Measurements from ENCODE around the gene PAQR5.
"Not testable (repeated sequence)": the region's sequence is repeated elsewhere in the genome, so short reads cannot be mapped to it uniquely, and the experiment has no call there.

Gene PAQR5

GRCh38 chr15:69299943-69300588, 1.4 kb downstream of the PAQR5 start:
- no peak overlapping the region for H3K4me3 ChIP-seq (ENCODE audit: low read length)
- TF ChIP-seq, protein P1, sequence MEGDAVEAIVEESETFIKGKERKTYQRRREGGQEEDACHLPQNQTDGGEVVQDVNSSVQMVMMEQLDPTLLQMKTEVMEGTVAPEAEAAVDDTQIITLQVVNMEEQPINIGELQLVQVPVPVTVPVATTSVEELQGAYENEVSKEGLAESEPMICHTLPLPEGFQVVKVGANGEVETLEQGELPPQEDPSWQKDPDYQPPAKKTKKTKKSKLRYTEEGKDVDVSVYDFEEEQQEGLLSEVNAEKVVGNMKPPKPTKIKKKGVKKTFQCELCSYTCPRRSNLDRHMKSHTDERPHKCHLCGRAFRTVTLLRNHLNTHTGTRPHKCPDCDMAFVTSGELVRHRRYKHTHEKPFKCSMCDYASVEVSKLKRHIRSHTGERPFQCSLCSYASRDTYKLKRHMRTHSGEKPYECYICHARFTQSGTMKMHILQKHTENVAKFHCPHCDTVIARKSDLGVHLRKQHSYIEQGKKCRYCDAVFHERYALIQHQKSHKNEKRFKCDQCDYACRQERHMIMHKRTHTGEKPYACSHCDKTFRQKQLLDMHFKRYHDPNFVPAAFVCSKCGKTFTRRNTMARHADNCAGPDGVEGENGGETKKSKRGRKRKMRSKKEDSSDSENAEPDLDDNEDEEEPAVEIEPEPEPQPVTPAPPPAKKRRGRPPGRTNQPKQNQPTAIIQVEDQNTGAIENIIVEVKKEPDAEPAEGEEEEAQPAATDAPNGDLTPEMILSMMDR (IDR thresholded peaks at IDR 0.05; ENCODE audit: insufficient read depth, low read depth, low read length, missing control alignments) = no peak
- DNase-seq (ENCODE audit: low read depth) = no peak

- not testable (repeated sequence) for H3K4me3 ChIP-seq (ENCODE audit: low read length); DNase-seq (ENCODE audit: low read depth)
Measured at GRCh38 chr15:69301101-69301500, 2.4 kb downstream of the PAQR5 start.

GRCh38 chr15:69302087-69302486, 3.4 kb downstream of the PAQR5 start:
- not testable (repeated sequence) for H3K4me3 ChIP-seq (ENCODE audit: low read length); DNase-seq (ENCODE audit: low read depth)

DNA sequence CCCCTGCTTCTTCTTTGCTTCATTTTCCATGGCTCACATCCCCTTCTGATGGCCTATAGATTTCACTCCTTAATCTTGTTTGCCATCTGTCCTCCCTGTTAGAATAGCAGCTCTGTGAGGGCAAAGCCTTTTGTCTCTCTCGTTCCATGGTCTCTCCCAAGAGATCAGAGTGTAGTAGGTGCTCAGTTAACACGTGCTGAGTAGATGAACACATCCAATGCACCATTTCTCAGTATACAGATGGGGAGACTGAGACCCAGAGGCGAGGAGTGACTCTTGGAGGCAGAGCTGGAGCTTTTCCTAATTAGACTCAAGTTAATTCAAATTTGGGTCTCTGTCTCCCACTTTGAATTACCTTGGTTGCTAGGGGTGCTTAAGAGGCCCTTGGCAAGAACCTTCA, 4.2 kb downstream of the PAQR5 start:
- DNase-seq (ENCODE audit: low read depth) = no peak
- TF ChIP-seq, protein P1 (IDR thresholded peaks at IDR 0.05; ENCODE audit: insufficient read depth, low read depth, low read length, missing control alignments) = no peak
- H3K4me3 ChIP-seq (ENCODE audit: low read length) = no peak overlapping the region

DNA sequence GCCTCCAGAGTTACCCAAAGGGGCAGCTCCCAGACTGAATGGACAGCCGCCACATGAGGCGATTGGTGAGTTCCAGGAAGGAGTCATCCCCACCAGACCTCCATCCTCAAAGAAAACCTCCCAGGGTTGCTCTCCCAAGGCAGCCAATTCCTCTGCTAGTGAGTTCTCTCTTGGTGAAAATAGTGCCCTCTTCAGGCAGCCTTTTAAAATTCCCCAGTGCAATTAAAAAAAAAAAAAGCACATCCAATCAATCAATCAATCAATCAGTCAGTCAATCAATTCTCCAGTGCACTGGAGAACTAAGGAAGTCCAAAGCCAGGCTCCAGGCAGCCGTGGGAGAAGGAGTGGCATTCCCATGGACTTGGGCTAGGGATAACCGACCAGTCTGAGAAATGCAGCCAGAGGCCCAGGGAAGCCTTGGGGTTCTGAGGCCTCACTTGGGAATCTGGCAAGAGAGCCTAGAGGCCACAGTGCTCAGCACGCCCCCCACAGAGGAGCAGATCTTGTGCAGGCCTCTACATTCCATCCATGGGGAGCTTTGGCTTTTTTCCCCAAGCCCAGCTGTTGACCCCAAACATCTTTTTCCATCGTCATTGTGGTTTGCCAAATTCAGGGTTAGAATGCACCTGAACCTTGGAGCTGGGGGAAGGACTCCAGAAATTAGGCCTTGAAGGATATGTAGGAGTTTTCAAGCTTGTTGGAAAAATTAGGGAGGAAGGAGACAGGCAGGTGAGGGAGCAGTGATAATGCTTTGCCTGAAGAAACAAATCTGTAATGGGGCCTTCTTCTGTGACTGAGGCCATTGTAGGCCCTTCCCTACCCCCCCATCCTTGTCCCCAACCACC, 4.8 kb downstream of the PAQR5 start:
- TF ChIP-seq, protein P1 (IDR thresholded peaks at IDR 0.05; ENCODE audit: insufficient read depth, low read depth, low read length, missing control alignments) = peak; percentile 2
- H3K4me3 ChIP-seq (ENCODE audit: low read length) = no peak overlapping the region
- DNase-seq (ENCODE audit: low read depth) = no peak

GRCh38 chr15:69304182-69304545, 5.5 kb downstream of the PAQR5 start:
- TF ChIP-seq, protein P1 (IDR thresholded peaks at IDR 0.05; ENCODE audit: insufficient read depth, low read depth, low read length, missing control alignments) = no peak
- peak; percentile 91 for DNase-seq (ENCODE audit: low read depth)
- H3K4me3 ChIP-seq (ENCODE audit: low read length) = no peak overlapping the region

GRCh38 chr15:69305204-69305931, 6.7 kb downstream of the PAQR5 start:
- no peak overlapping the region for H3K4me3 ChIP-seq (ENCODE audit: low read length)
- peak; percentile 87 for DNase-seq (ENCODE audit: low read depth)
- TF ChIP-seq, protein P1 (IDR thresholded peaks at IDR 0.05; ENCODE audit: insufficient read depth, low read depth, low read length, missing control alignments) = no peak

Measured in epithelial cell of esophagus (primary cell).